ENCODE data around the gene CNOT6.
"Not testable (repeated sequence)": the region's sequence is repeated elsewhere in the genome, so short reads cannot be mapped to it uniquely, and the experiment has no call there.

CNOT6 gene

GRCh38 chr5:180495292-180495691 is 1.1 kb downstream of the CNOT6 start (continued):
- TF ChIP-seq CREB5 (CRISPR knock-in tag; IDR thresholded peaks at IDR 0.05; ENCODE audit: low read depth) (no peak), TSHZ2 (CRISPR knock-in tag; IDR thresholded peaks at IDR 0.05) (no peak), TCF4 (CRISPR knock-in tag; IDR thresholded peaks at IDR 0.05; ENCODE audit: borderline replicate concordance) (no peak), SNAI2 (CRISPR knock-in tag; IDR thresholded peaks at IDR 0.05) (no peak), TOX (CRISPR knock-in tag; IDR thresholded peaks at IDR 0.05; ENCODE audit: borderline replicate concordance) (no peak), BACH2 (CRISPR knock-in tag; IDR thresholded peaks at IDR 0.05; ENCODE audit: borderline replicate concordance) (no peak)

- no peak for ATAC-seq
- TF ChIP-seq ARNTL (CRISPR knock-in tag; IDR thresholded peaks at IDR 0.05; ENCODE audit: borderline replicate concordance, low read depth): no peak
- TF ChIP-seq ISL1 (CRISPR knock-in tag; IDR thresholded peaks at IDR 0.05): no peak
- TF ChIP-seq ZFP30 (CRISPR knock-in tag; IDR thresholded peaks at IDR 0.05): no peak
- no peak for TF ChIP-seq PATZ1 (CRISPR knock-in tag; IDR thresholded peaks at IDR 0.05; ENCODE audit: borderline replicate concordance)
- no peak for TF ChIP-seq SNAI2 (CRISPR knock-in tag; IDR thresholded peaks at IDR 0.05)
- TF ChIP-seq ESRRG (CRISPR knock-in tag; IDR thresholded peaks at IDR 0.05): no peak
- TF ChIP-seq RARB (CRISPR knock-in tag; IDR thresholded peaks at IDR 0.05): no peak
- no peak for TF ChIP-seq ZC3H10 (CRISPR knock-in tag; IDR thresholded peaks at IDR 0.05)
Observed at GRCh38 chr5:180495991-180496741, 2.0 kb downstream of the CNOT6 start.

- not testable (repeated sequence) for ATAC-seq
Observed at GRCh38 chr5:180496806-180497205, 2.6 kb downstream of the CNOT6 start.

- ATAC-seq: not testable (repeated sequence)
Observed at GRCh38 chr5:180497865-180498264, 3.7 kb downstream of the CNOT6 start.

- no peak for ATAC-seq
- TF ChIP-seq PATZ1 (CRISPR knock-in tag; IDR thresholded peaks at IDR 0.05; ENCODE audit: borderline replicate concordance): no peak
- TF ChIP-seq TSHZ2 (CRISPR knock-in tag; IDR thresholded peaks at IDR 0.05): no peak
- TF ChIP-seq ARNTL (CRISPR knock-in tag; IDR thresholded peaks at IDR 0.05; ENCODE audit: borderline replicate concordance, low read depth): no peak
- TF ChIP-seq ZNF70 (CRISPR knock-in tag; IDR thresholded peaks at IDR 0.05): no peak
- no peak for TF ChIP-seq TOX (CRISPR knock-in tag; IDR thresholded peaks at IDR 0.05; ENCODE audit: borderline replicate concordance)
- no peak for TF ChIP-seq ZFP3 (CRISPR knock-in tag; IDR thresholded peaks at IDR 0.05)
- no peak for TF ChIP-seq ISL1 (CRISPR knock-in tag; IDR thresholded peaks at IDR 0.05)
- TF ChIP-seq RARB (CRISPR knock-in tag; IDR thresholded peaks at IDR 0.05): no peak
- no peak for TF ChIP-seq TCF4 (CRISPR knock-in tag; IDR thresholded peaks at IDR 0.05; ENCODE audit: borderline replicate concordance)
- no peak for TF ChIP-seq OSR1 (CRISPR knock-in tag; IDR thresholded peaks at IDR 0.05)
- TF ChIP-seq ESRRG (CRISPR knock-in tag; IDR thresholded peaks at IDR 0.05): no peak
- no peak for TF ChIP-seq CSRNP3 (CRISPR knock-in tag; IDR thresholded peaks at IDR 0.05)
- TF ChIP-seq CREB5 (CRISPR knock-in tag; IDR thresholded peaks at IDR 0.05; ENCODE audit: low read depth): no peak
Observed at GRCh38 chr5:180498378-180498777, 4.2 kb downstream of the CNOT6 start.
